Measurements from ENCODE around the gene ZNF396. TPM values are rescaled to one million over a fixed set of nuclear protein-coding genes. Genes with fewer than 3 reads are reported as not detected.

ZNF396 gene
- polyA plus RNA-seq, 1 experiment = 1.1 TPM

- DNase-seq (ENCODE audit: low read depth, low spot score) = no peak
- CTCF ChIA-PET = no interaction called here
- no peak for TF ChIP-seq CTCF (IDR thresholded peaks at IDR 0.05; ENCODE audit: low read depth, low read length)
- Histone ChIP-seq H3K4me3 (ENCODE audit: low read depth, low read length) (no peak overlapping the region), H3K27ac (ENCODE audit: low read depth, low read length) (no peak overlapping the region), H3K27me3 (ENCODE audit: control insufficient read depth, insufficient read depth, low read length) (no peaks in the 10 kb centered on the region), H3K9me3 (ENCODE audit: control insufficient read depth, insufficient read depth, low read length) (no peaks in the 10 kb centered on the region)
- POLR2A ChIA-PET = no interaction called here
These were observed 52.0 kb downstream of the ZNF396 start for GRCh38 chr18:35324926-35325655.

- H3K4me3 ChIP-seq (ENCODE audit: low read depth, low read length) = no peak overlapping the region
- ChIA-PET CTCF (no interaction called here), POLR2A (no interaction called here)
- DNase-seq (ENCODE audit: low read depth, low spot score) = no peak
- no peak for TF ChIP-seq CTCF (IDR thresholded peaks at IDR 0.05; ENCODE audit: low read depth, low read length)
- no peak overlapping the region for H3K27ac ChIP-seq (ENCODE audit: low read depth, low read length)
- H3K9me3 ChIP-seq (ENCODE audit: control insufficient read depth, insufficient read depth, low read length) = no peaks in the 10 kb centered on the region
- H3K27me3 ChIP-seq (ENCODE audit: control insufficient read depth, insufficient read depth, low read length) = no peaks in the 10 kb centered on the region
These were observed 54.4 kb downstream of the ZNF396 start for GRCh38 chr18:35322486-35323458.

Other genes starting within 250 kb of the ZNF396 start
- gene ZNF397, start 136.3 kb downstream of the ZNF396 start, polyA plus RNA-seq (2011; rRNA removed) = 9.7 and 11.0 TPM in 2 replicates
- gene ZSCAN30, start 87.1 kb downstream of the ZNF396 start, polyA plus RNA-seq (2011; rRNA removed) = 14.4 and 14.5 TPM in 2 replicates
- gene ZNF24, start 32.9 kb downstream of the ZNF396 start, polyA plus RNA-seq (2011; rRNA removed) = 18.4 and 25.7 TPM in 2 replicates
- 12.6 and 13.2 TPM in 2 replicates for gene INO80C, start 120.6 kb upstream of the ZNF396 start, polyA plus RNA-seq (2011; rRNA removed)
- gene GALNT1, start 204.4 kb upstream of the ZNF396 start, polyA plus RNA-seq (2011; rRNA removed) = 46.3 and 69.5 TPM in 2 replicates